Measurements from ENCODE around the gene TOMM20.

GRCh38 chr1:235108185-235108593 lies 20.4 kb downstream of the TOMM20 start:
- TF ChIP-seq CTCF (IDR thresholded peaks at IDR 0.05; ENCODE audit: poor library complexity) (no peak), EZH2 (IDR thresholded peaks at IDR 0.05; ENCODE audit: borderline replicate concordance) (no peak)
